ENCODE results near the gene EGFLAM.
A peak's percentile ranks its signal among the peaks of the same experiment; 100 is the strongest.

EGFLAM gene

GRCh38 chr5:38447786-38448185 is 189.4 kb downstream of the EGFLAM start:
- no peak for DNase-seq (ENCODE audit: low read depth in 2 of 2)

GRCh38 chr5:38448568-38449350 is 190.4 kb downstream of the EGFLAM start:
- no peak for DNase-seq (ENCODE audit: low read depth in 2 of 2)

DNA sequence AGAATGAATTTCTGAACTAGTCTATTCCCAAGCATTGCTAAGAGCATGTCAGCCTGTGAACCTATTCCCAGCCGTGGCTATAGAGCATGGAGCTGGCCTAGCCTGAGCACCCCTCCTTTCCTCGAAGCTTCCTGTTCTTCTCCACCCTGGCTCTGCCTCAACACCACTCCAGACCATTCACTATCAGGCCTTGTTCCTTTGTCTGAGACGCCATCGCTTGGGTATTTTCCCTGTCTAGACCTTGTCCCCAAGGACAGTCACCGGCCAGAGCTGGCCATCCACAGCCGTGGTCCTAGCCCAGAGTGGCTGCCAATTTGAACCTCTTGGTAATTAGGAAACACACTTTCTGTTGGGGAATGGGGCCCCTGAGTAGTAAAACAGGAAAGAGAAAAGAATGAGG is 192.3 kb downstream of the EGFLAM start:
- no peak for DNase-seq (ENCODE audit: low read depth in 2 of 2)

DNA sequence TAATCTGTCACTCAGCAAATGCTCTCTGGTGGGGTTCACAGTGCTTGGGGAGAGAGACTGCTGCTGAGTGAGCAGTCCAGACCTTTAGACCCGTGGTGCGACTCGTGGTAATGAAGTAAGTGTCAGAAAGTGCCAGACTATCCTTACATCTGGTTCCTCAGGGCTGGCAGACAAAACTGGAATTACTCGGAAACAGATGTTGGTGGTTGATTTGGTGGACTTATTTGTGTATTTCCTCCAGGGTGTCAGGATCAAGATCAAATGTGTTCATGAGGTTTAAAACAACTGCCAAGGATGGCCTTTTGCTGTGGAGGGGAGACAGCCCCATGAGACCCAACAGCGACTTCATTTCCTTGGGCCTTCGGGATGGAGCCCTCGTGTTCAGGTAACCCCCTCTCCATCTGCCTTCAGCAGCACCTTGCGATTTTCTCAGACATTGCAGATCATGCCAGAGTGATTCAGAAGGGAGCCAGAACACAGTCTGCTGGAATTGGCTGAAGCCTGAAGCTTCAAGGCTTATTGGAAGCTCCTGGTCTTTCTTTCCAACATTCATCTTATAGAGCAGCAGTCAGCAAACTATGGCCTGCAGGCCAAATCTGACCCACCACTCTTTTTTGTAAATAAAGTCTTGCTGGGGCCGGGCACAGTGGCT is 192.8 kb downstream of the EGFLAM start:
- DNase-seq (ENCODE audit: low read depth in 2 of 2): no peak

DNA sequence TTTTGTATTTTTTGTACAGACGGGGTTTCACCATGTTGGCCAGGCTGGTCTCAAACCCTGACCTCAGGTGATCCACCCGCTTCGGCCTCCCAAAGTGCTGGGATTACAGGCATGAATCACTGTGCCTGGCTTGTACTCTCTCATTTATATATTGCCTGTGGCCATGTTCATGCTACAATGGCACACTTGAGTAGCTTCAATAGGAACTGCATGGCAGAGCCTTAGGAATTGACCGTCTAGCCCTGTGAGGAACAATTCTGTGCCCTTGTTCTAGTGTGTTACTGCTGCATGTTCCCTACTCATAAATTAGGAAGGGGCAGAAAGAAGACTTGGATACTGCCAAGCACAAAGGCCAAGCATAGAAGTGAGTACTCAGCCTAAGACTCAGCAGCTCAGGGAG is 193.8 kb downstream of the EGFLAM start:
- no peak for DNase-seq (ENCODE audit: low read depth in 2 of 2)

DNA sequence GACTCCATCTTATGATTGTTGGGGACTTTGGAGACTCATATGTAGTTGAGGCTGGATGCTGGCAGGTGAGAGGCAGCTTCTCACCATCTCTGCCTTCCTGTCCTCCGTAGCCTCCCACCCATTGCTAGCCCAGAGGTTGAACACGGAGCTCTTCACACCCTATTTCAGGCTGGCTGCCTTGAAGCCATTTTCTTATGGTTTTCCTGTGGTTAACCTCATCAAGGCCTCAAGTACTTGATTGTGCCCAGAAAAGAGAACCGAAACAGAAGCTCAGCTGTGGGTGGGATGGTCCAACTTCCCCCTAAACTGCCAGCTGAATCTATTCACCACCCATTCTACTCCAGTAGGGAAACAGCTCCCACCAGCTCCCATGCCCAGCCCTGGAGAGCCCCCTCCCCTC is 195.1 kb downstream of the EGFLAM start:
- no peak for DNase-seq (ENCODE audit: low read depth in 2 of 2)

DNA sequence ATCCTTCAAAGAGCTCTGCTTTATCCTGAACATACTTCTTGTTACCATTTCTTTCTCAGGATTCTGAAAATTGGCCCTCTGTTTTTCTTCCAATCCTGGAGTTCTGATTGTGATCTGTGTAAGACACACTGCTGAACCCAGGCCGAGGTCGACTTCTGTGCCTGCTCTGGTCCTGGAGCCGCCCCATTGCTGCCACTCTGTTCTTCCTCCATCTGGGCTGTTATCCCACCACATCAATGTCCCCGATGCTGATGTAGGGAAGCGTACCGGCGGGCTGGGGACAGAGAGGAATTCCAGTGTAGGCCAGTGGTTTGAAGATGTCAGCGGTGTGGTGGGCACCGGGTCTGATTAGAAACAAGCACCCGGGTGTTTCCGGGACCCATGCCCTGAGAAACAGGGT is 195.6 kb downstream of the EGFLAM start:
- DNase-seq (ENCODE audit: low read depth in 2 of 2): no peak

DNA sequence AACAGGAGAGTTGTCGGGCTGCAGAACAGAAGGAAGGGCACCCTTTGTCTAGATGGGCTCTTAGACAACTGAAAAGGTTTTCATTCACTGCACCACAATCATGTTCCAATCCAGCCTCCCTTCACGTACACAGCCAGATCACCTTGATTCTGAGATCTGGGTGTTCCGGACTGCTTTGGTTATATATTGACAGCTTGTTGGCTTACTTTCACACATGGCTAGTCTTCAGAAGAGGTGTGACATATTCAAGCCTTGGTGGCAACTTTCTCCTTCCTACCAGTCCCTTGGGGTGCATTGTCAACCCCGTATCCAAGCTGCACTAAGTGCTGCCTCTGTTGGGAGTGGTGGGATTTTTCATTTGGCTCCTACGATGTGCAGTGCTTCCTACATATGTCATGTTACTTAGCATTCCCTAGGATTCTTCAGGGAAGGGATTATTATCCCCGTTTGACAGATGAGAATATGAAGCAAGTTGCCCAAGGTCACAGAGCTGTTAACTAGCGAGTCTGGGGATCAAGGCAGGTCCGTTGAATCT is 197.5 kb downstream of the EGFLAM start:
- DNase-seq (ENCODE audit: low read depth in 2 of 2): no peak

DNA sequence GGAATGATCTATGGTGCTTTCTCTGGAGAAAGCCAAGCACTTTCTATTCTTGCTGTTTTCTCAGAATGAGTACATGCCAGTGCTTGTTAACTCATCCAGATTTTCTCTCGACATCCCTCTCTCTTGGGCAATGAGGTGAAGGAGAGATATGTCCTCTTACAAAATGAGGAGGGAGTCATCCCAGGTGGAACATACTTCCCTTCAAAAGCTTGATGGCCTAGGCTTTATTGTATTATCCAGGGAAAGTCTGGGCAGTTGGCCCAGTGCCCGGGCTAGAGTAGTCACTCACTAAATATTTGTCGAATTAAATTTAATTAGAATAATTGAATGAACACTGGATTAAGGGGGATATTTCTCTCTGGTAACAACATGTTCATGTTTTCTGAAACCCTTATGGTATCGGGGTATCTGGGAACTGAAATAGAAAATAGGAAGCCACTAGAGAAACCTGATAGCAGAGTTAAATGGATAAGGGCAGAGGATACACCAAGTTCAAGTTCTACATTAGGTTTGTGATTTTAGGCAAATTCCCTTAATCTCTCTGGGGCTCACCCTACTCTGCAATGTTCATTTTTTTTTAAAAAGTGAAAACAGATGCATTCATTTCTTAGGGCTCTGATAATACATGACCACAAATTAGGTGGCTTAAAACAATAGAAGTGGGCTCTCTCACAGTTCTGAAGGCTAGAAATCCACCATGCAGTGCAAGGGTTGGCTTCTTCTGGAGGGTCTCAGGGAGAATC is 198.5 kb downstream of the EGFLAM start:
- no peak for DNase-seq (ENCODE audit: low read depth in 2 of 2)

DNA sequence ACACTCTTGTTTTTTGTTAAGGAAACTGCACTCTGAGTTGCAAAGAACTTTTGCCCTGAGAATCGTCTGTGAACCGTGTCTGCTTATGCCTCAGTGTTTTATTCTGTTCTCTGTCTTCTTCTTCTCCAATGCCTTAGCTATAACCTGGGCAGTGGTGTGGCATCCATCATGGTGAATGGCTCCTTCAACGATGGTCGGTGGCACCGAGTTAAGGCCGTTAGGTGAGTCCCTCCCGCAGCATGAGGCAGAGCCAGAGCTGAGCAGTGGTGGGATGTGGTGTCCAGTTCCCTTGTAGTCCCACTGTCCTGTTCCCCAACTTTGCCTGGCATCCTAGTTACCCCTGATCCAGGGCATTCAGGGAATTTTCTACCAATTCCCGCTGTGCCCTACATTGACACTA is 199.8 kb downstream of the EGFLAM start:
- DNase-seq (ENCODE audit: low read depth in 2 of 2): no peak

DNA sequence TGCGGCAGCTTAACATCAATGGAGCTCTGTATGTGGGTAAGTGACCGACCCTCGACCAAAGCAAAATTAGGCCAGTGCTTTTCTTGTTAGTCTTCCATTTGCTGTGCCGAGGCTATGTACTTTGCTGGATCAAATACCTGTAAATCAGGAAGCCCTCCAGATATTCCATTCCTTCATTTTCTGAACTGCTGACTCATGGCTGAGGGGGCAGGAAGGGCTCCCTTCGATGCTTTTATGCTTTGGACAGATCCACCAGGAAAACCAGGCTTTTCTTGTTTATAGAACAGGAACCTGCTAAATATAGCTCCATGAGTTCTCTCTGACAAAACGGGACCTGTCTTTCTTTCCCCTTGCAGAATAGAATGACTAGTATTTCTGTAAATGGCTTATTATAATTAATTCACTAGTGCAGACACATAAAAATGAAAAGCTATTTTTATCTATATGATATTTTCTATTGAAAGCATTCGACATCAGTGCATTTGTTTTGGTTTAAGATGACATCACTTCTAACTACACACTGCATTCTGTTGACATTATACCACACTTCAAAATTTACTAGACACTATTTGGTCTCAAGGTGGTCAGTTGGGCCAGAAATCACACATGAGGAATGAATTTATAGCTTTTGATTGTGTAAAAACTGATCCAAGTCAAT is 204.7 kb downstream of the EGFLAM start:
- no peak for DNase-seq (ENCODE audit: low read depth in 2 of 2)

- peak; percentile 71 to 77 for DNase-seq (ENCODE audit: low read depth in 2 of 2)
Observed at GRCh38 chr5:38463634-38464521, 205.5 kb downstream of the EGFLAM start.

- DNase-seq (ENCODE audit: low read depth in 2 of 2): no peak
Observed at GRCh38 chr5:38465061-38465460, 206.7 kb downstream of the EGFLAM start.

DNA sequence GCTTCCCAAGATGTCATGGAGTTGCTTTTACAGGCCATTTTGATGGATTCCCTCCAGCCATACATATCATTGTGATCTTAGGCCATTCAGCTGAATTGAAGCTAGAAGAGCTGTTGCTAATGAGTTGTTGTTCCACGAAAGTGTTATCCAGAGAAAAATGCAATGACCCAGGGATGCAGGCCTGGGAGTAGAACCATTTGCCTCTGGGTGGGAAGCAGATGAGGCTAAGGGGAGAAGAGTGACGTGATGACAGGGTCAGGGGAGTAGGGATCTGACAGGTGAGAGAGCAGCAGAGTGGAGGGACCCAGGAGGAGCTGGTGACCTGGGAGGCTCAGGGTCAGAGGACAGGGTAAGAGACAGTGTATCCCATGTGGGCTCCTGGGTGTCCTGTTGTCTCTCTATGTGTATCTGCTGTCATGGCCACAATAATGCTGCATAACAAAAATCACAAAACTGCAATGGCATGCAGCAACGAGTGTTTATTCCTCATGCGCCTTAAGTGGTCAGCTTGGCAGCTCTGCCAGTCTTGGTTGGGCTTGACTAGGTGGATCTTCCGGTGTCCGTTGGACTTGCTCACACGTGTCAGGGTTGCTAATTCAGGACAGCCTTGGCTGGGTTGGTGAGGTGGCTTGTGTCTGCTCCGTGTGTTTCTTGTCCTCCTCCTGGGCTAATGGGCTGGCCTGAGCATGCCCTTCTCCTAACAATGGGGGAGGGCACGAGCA is 207.5 kb downstream of the EGFLAM start:
- DNase-seq (ENCODE audit: low read depth in 2 of 2): no peak

- DNase-seq (ENCODE audit: low read depth in 2 of 2): no peak
Observed at GRCh38 chr5:38466424-38467189, 208.2 kb downstream of the EGFLAM start.

DNA sequence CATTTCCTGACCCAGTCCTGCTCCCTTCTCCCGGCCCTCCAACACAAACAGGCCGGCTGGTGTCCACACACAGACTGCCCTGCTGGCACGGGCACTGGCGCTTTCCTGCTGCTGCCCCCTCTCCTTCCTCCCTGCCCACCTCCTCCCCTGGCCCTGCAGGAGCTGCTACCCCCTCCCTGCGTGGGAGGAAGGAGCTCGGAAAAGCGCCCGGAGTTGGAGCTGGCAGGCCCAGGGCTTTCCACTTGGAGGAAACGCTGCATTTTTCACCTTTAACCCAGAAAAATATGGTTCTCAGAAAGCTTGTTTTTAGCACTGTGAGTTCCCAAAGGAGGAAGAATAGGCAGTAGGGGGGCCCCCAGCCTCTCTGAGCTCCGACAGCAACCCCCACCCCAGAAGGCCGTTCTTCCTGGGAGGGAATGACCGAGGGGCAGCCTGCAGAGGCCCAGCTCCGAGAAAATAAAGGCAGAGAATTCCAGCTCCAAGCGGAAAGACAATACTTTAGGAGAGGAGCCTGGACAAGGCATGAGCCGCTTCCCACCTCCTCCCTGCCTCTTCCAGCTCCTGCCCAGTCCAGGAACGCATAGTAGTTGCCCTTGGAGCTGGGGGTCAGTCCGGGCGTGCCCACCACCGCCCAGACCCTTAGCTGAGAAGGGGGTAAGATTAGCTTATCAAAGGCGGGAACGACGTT is 209.1 kb downstream of the EGFLAM start:
- no peak for DNase-seq (ENCODE audit: low read depth in 2 of 2)

- peak; percentile 62 to 64 for DNase-seq (ENCODE audit: low read depth in 2 of 2)
Observed at GRCh38 chr5:38468202-38468673, 209.9 kb downstream of the EGFLAM start.

DNA sequence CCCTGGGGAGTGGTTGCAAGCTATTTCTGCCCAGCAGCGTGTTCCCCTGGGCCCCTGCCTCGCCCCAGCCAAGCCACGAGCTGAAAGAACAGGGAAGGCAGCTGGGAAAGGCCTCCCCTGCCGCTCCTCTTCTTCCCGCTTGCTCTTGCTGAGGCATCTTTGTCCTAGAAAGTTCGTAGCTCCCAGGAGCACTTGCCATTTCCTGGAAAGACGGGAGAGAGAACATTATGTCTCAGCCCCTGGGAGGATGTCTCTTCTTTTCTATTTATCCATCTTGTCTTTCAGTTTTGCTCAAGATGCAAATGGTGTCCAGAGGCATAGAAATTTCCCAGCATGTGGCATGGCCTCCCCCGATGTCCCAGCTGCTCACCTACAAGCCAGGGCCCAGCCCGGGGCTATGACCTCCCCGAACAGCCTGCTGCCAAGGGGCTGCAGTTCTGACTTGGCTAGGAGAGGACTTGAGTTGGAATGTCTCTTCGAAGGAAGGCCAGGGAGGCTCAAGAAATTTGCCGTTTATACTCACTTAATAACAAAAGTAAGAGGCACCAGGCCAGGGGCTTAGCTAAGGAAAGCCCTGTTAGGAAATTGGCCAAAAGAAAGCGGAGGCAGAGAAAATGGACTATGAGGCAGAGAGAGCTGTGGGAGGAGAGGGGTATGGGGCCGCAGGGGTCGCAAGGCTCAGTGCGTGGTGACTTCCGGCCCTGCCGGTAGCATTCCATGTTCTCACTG is 210.8 kb downstream of the EGFLAM start:
- no peak for DNase-seq (ENCODE audit: low read depth in 2 of 2)
